GM21786 (cell line): ENCODE data around the gene KRT20.
"Not testable (repeated sequence)": the region's sequence is repeated elsewhere in the genome, so short reads cannot be mapped to it uniquely, and the experiment has no call there.

Source experiments
- ATAC-seq: cut with Tn5 transposase; IDR thresholded peaks from one replicate; pipeline ENCODE4 v1.9.1; 2021; ENCODE audit not compliant: unreplicated experiment

Gene KRT20

DNA sequence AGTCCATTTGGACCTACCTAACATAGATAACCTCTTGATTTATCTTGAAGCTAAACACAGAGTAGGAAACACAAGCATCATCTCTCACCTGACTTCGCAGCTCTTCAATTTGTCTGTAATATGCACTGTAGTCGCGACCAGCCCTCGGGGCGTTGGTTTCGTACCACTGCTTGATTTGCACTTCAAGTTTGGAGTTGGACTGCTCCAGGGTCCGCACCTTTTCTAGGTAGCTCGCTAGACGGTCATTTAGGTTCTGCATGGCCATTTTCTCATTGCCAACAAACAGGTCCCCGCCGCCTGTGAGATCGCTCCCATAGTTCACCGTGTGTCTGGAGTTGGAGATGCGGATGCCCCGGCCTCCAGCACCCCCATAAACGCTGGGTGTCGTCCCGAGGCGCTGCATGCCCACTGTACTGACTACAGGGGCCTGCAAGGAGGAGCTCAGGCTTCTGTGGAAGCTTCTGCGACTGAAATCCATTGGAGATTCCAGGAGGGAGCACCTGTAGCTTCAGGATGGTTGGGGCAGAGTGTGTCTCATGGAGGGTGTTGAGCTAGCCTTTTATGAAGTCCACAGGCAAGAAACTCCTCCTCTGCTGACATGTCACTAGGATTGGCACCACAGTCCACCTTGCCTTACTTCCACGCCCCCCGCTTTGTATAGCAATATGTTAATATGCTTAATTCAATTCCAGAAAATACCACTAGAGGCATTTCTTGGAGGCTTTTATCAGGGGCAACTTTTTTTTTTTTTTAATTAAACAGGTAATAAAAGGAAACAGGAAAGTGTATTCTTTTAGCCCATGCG is at the start of gene KRT20:
KRT20 (minus strand) TSS at position 535 of the 805 bp plus-strand sequence; CDS start at position 478, 57 bp downstream.
- no peak for ATAC-seq

DNA sequence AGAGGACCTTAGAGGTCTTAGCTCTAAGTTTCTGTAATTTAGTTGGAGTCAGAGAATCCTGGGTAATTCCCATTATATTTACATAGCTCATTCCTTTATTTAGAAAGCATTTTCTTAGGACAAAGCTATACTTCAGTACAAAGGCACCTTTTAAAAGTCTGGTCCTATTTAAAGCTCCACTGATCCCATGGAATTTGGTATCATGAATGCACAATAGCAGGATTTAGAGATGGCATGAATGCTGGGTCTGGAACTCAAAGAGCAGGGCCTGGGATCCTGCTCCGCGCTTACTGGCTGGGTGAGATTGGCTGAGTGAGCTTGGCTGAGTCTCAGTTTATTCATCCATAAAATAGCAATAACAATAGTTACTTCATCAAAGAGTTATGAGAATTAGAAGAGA is 47.6 kb upstream of the KRT20 start:
- ATAC-seq, result no peak

- no peak for ATAC-seq
Observed at GRCh38 chr17:40931311-40931710, 46.3 kb upstream of the KRT20 start.

DNA sequence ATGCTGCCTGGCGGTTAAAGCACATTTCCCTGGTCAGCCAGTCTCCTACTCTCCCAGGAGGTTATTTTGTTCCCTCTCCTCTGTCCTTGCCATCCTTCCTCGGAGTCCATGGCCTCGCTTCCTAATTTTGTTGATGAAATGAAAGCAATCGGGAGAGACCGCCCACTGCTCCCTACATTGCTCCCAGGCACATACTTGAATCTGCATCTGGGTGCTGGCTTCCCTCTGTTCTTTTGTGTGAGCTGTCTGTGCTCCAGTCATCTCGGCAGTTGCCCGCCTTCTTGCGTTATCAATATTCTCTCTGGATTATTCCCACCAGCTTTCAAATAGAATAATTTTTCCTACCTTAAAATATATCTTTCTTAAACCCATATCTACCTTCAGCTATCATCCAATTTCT is 41.3 kb upstream of the KRT20 start:
- no peak for ATAC-seq

GRCh38 chr17:40922239-40922638 is 37.2 kb upstream of the KRT20 start:
- ATAC-seq, result no peak

- no peak for ATAC-seq
Observed at GRCh38 chr17:40921026-40921425, 36.0 kb upstream of the KRT20 start.

- not testable (repeated sequence) for ATAC-seq
Observed at GRCh38 chr17:40917116-40917515, 32.1 kb upstream of the KRT20 start.

GRCh38 chr17:40916366-40916765 is 31.3 kb upstream of the KRT20 start:
- no peak for ATAC-seq

GRCh38 chr17:40915721-40916256 is 30.7 kb upstream of the KRT20 start:
- no peak for ATAC-seq

GRCh38 chr17:40915199-40915661 is 30.2 kb upstream of the KRT20 start:
- ATAC-seq, result no peak

DNA sequence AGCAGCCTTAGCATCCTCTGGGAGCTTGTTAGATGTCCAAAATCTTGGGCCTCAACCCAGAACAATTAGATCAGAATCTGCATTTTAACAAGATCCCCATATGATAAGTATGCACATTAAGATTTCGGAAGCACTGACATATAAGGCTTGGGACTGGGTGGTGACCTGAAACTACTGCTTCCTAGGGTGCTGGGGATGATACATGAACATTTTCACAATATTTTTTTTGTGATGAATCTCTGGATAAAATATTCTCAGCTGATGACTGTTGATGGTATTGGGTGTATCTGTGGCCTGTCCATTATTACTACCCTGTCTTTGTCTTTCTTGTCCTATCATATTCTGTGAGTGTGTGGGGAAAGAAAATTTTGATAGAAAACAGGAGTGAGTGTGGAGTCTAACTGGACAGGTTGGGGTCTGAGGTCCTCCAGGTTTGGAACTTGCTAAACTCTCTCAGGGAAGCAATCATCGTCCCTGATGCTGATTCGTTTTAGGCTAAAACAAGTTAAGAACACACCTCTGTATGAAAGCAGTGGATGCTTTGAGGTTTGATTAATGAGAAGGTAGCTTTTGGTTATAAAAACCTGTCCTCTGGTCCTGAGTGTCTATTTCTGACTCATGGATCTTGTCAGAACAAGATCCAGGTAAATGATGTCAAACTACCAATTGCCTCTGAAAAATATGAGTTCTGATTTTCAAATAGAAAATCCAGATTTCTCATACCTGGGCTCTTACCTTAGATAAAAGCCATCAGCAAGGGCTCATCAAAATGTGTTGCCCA is 29.2 kb upstream of the KRT20 start:
- no peak for ATAC-seq

- ATAC-seq, result no peak
Observed at GRCh38 chr17:40912486-40913210, 27.6 kb upstream of the KRT20 start.

DNA sequence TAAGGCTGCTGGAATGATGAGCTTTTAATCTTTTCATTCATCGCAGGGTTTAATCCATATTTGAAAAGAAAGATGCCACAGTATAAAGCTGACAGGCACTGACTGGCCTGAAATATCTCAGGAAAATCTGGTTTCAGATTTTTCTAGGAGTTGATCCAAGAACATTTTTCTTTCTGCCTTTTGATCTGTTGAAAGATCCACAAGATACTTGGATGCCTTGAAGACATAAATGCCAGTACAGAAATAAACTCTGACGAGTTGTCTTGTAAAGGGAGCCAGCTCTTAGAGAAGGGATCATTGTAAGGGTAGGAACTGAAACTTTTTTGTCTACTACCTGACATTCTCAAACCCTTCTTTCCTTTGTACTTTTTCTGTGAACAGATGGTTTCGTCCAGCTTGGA is 25.4 kb upstream of the KRT20 start:
- ATAC-seq, result no peak

GRCh38 chr17:40909755-40910154 is 24.7 kb upstream of the KRT20 start:
- no peak for ATAC-seq

- no peak for ATAC-seq
Observed at GRCh38 chr17:40909351-40909750, 24.3 kb upstream of the KRT20 start.

DNA sequence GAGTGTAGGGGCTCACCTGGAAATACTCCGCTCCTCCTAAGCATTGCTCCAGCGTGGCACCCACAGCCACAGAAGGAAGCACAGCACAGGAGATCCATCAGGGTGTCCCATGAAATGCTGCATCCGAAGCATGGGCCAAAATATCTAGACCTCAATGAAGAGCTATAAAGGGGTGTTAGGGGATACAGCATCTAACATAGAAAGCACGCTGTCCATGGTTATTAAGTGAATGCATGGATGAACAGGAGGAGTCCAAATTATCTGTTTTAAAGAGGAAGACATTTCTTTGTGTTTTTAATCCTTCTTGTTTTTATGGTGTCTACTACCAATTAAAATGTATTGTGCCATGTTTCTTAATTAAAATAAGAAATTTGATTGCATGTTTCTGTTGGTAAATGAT is 21.6 kb upstream of the KRT20 start:
- ATAC-seq, result no peak

- ATAC-seq, result no peak
Observed at GRCh38 chr17:40905370-40905769, 20.3 kb upstream of the KRT20 start.

DNA sequence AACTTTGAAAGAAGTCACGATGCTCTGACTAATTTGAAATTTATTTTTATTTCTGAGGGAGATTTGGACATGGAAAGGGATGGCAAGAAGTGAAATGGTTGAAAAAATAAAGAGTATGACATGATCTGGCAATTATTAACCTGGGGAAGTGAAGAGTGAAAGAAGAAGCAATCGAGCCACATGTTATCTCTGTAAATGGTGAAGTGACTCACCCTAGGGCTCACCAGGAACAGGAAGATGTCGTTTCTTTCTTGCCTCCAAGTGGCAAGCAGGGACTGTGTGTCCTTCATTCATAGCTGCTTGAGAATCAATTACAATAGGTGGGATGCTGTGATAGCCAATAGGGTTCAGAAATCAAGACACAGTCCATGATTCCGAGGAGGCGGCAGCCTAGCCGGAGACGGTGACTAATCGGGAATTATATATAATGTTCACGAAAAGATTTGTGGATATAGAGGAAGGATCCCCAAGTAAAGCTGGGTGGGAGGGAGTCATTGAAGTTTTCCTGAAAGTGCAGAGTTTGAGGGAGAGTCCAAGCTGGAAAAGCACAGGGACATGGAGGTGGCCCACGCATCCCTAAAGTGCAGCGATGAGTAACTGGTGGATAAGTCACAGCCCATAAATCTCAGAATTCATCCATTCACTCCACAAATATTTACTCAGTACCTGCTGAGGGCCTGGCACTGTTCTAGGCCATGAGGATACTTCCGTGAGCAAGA is 18.2 kb upstream of the KRT20 start:
- ATAC-seq, result no peak

DNA sequence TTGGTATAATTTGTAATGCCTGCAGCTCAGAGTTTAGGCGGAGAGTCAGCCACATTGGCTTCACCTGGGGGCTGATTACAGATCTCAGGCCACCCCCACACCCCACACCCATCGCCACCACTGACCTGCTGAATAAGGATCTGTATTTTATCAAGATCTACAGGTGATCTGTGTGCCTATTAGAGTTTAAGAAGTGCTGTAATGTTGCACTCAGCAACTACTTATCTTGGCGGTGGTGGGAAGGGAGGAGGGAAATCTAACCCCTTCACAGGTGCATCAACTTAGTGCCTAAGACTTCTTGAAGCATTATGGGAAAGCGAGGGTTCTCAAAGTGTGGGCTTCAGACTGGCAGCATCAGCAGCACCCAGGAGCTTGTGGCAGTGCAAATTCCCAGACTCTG is 17.5 kb upstream of the KRT20 start:
- ATAC-seq, result no peak

DNA sequence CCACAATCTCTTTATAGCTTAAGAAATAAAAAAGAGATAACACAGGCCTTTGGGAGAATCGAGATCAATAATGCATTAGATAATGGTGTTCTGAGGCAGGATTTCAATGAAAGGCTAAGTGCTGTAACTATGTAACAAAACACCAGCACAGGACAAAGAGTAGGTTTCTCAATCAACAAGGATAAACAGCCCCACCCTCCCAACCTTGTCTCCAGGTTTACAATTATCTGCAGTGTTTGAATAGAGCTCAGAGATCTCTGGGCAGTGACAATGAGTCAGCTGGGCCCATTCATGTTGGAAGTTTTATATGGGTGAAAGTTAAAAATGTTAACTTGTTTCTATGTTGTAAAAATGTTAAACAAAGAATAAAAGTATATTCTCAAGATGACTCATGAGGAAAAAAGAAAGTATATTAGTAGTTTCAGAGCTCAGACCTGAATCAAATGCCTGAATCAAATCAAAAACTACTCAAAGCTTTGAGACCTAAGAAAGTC is 17.0 kb upstream of the KRT20 start:
- ATAC-seq, result no peak
